Activated CD8-positive, alpha-beta memory T cell treated with anti-CD3 and anti-CD28 coated beads, Interleukin-2, amount 50 U/mL, for 24 hours (primary cell): ENCODE results near the gene HLA-DMB.
A peak's percentile ranks its signal among the peaks of the same experiment; 100 is the strongest.

ENCODE experiments used
- DNase-seq: peaks from one replicate; pipeline ENCODE4 v3.0.0-alpha.2; 2020; ENCODE audit errors: extremely low read depth

Gene HLA-DMB

GRCh38 chr6:32908897-32909296 lies 31.9 kb downstream of the HLA-DMB start:
- no peak for DNase-seq

DNA sequence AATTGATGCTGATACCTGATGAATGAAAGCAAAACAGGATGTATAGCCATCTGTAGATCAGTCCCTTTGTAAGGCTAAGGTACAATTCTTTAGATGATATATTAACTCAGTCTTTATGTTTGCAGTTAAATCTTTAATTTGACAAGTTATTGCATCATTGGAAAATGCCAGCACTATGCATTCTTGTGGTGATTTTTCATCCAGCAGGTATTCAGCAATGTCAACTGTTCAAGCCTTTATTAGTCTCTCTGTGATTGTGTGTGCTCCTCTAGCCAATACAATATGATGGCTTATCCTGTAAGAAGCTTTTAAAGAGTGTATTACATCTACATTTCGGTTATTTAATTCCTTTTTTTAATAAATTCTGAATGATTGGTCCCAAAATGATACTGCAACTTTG lies 34.3 kb downstream of the HLA-DMB start:
- no peak for DNase-seq

DNA sequence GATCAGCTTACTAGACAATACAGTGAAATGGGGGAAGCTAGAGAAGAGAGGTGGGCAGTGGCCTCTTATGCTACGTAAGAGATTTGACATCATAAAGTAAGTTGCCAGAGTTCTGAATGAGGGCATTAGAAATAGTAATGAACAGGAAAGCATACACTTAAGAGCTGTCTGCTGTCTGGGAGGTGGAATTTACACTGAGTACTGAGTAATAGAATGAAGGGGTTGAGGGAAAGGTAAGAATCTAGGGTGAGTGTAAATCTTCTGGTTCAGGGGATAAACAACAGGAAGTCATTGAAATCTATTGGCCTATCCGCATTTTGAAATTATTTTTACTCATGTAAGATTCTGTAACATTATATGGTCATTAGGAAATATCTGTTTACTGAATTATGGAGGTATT lies 35.8 kb downstream of the HLA-DMB start:
- DNase-seq, result no peak

DNA sequence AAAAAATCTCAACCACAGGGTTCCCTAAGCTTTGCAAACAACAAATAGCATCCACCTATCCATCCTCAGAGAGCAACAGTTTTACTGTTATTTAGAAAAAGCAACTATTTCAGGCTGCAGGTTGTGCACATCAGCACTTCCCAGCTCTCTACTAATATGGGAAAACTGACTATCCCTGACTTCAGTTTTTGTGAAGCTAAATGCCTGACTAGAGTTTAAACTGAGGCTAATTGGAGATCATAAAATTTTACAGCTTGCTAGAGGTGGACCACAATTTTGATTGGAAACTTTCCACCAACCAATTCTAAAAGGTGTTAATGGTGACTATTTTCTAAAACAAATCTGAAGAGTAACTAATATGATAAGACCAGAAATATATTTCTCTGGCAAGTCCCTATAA lies 36.9 kb downstream of the HLA-DMB start:
- no peak for DNase-seq

- no peak for DNase-seq
Measured at GRCh38 chr6:32895006-32895345, 45.9 kb downstream of the HLA-DMB start.

DNA sequence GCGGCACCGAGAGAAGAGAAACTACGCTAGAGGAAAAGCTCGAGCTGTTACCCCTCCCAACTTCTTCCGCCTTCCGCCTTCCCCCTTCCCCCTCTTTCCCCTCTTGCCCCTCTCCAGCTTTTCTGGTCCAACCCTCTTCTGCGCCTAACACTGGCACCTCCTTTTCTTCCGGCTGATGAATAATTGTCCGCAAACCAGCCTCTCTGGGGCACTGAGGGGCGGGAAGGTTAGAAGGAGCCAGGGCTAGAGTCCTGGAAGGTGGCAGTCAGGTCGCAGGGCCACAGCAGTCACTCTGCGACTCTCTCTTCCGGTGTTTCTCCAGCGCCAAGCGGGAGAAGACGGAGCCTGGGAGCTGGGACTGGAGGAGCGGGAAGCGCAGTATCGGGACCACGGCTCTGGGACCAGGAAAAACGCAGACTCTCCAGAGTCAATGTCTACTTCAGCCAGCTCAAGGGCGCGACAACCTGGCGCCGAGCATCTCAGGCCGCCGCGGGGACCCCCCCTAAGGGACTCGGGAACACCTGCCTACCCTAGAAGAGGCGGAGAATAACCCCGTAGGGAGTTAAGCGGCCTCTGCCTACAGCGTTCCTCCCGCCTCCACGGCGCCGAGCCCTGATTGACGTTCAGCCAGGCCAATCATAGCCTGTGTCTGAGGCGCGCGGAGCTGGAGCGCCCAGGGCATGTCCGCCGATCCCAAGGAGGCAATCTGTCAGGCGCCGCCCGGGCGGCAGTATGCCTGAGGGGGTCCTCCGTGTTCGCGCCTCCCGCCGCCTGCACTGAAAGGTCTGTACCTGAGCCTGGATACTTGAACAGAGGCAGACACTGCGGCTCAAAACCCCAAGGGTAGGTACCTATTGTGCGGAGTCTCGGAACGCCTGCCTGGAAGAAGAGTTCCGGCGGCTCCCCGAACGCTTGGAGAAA lies 46.5 kb downstream of the HLA-DMB start:
- DNase-seq, result peak; percentile 88

DNA sequence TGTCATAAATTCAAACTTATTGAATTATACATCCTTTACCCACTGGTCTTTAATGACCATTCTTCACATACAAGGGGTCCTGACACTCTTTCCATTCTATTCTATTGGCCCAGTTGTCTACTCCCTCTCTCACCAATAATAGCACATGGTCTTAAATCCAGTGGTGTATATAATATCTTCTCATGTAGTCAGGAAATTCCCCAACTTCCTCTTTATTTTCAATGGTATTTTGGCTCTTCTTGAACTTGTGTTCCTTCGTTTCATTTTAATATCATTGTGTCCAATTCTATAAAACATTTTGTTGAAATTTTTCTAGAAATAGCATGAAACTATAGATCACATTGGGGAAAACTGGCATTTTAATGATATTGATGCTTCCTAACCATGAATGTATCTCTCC lies 50.0 kb downstream of the HLA-DMB start:
- no peak for DNase-seq

- DNase-seq, result no peak
Measured at GRCh38 chr6:32889533-32889932, 51.3 kb downstream of the HLA-DMB start.

GRCh38 chr6:32888576-32888975 lies 52.3 kb downstream of the HLA-DMB start:
- no peak for DNase-seq

GRCh38 chr6:32887616-32888015 lies 53.2 kb downstream of the HLA-DMB start:
- no peak for DNase-seq

DNA sequence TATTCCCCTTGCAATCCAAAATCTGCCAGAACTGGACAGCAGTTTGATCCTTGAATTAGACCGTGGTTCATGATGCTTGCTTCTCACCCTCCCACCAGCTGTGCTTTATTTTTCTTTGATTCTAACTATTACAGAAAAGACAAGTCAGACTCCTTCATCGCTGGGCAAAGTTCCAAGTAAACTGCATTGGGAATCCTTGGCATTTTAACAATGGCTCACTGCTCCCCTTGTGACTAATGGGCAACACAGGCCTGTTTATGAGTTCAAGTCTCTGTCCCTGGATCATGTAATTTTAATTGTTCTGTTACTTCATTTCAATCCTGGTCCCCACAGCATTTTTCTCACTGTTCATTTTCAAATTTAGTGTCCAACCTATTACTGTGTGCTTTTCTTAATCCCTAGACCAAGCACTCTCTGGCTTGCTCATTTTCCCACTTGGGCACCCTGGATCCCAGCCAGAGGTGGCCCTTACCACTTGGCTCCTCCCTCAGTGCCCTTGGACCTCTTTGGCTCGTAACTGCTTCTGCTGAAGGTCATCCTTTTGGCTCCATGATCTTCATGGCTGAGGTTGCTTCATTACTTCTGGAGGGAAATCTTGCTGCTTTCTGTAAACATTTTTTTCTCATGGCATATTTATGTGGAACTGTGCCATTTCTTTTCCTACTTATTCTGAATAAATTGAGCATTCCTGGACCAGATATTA lies 54.0 kb downstream of the HLA-DMB start:
- DNase-seq, result no peak

- DNase-seq, result no peak
Measured at GRCh38 chr6:32885698-32886286, 55.0 kb downstream of the HLA-DMB start.
